Colonic mucosa (tissue), 4 donors: ENCODE data around the gene TTC28. TPM values are rescaled to one million over a fixed set of nuclear protein-coding genes. Genes with fewer than 3 reads are reported as not detected.

ENCODE experiments used
- DNase-seq: peaks from one replicate; pipeline ENCODE4 v3.0.0-alpha.2; 2020
- H3K27ac ChIP-seq: fragments of 200-600 bp; one replicate; pipeline ENCODE4 v1.8.0; 2021
- H3K27me3 ChIP-seq: fragments of 200-600 bp; one replicate; pipeline ENCODE4 v1.8.0; 2021
- H3K36me3 ChIP-seq: fragments of 200-600 bp; one replicate; pipeline ENCODE4 v1.8.0; 2021
- H3K4me1 ChIP-seq: fragments of 200-600 bp; one replicate; pipeline ENCODE4 v1.8.0; 2021; ENCODE audit warnings: mild to moderate bottlenecking
- H3K4me3 ChIP-seq: fragments of 200-600 bp; one replicate; pipeline ENCODE4 v1.8.0; 2021
- H3K9ac ChIP-seq, 2 donors: one replicate each; pipeline ENCODE4 v1.7.0; 2013; ENCODE audit warnings: control low read depth in 2 of 2, low read depth in 2 of 2, low read length in 2 of 2
- H3K9me3 ChIP-seq: fragments of 200-600 bp; one replicate; pipeline ENCODE4 v1.8.0; 2021
- intact Hi-C: fragments of 100-400 bp; cut with DNase I; formaldehyde crosslinking; loops from one replicate; pipeline ENCODE4 v1.14.1; 2022
- total RNA-seq, 2 donors: library from RNA; stranded (reverse); fragmentation: NEBNext Ultra II Directional in 1 of 2; extraction: Animal tissue kit (Norgen Biotek cat#: 25700) in 1 of 2; gene quantifications; one replicate each; pipeline ENCODE4 v1.2.1, GENCODE V29; 2021
- TF ChIP-seq, protein P1 (sequence below): fragments of 200-600 bp; IDR thresholded peaks from one replicate; pipeline ENCODE4 v1.8.0; 2022; ENCODE audit warnings: antibody characterized with exemption, mild to moderate bottlenecking
- donor health status: healthy.
- donor health status: DM: no; HTN: no; CAD: no.
- donor health status: DM: no; HTN: no; CAD: no.

The TTC28 gene
- total RNA-seq, 2 donors from 2014 or later = 6.6 to 9.2 TPM

DNA sequence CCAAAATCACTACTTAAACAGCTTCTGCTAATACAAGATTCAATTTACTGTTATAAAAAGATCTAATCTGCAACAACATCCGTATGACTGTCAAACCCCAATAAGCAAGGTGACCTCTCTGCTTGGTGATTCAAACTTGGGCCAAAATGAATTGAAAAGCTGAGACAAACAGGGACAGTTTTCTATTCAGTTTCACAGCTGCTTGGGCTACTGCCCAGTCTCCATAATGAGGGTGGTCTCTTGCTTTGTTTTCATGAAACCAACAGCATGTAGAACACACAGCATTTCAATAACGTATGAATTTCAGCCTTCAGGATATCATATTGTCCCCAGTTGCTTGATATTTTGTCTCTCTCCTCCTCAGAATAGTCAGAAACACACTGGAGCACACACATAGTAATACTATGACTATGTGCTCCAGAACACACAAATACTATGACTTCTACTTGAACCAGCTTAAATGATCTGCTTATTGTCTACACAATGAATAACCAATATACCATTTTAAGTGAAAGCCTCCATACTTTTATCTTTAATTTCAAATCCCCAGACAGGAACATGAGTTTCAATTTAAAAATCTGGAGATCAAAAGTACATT lies 285.0 kb downstream of the TTC28 start:
- Histone ChIP-seq H3K9me3 (no peaks in the 10 kb centered on the region), H3K9ac (no peak overlapping the region), H3K36me3 (no peaks in the 10 kb centered on the region), H3K27me3 (no peaks in the 10 kb centered on the region), H3K27ac (no peak overlapping the region), H3K4me3 (no peak overlapping the region), H3K4me1 (no peaks in the 10 kb centered on the region)
- TF ChIP-seq, protein P1, sequence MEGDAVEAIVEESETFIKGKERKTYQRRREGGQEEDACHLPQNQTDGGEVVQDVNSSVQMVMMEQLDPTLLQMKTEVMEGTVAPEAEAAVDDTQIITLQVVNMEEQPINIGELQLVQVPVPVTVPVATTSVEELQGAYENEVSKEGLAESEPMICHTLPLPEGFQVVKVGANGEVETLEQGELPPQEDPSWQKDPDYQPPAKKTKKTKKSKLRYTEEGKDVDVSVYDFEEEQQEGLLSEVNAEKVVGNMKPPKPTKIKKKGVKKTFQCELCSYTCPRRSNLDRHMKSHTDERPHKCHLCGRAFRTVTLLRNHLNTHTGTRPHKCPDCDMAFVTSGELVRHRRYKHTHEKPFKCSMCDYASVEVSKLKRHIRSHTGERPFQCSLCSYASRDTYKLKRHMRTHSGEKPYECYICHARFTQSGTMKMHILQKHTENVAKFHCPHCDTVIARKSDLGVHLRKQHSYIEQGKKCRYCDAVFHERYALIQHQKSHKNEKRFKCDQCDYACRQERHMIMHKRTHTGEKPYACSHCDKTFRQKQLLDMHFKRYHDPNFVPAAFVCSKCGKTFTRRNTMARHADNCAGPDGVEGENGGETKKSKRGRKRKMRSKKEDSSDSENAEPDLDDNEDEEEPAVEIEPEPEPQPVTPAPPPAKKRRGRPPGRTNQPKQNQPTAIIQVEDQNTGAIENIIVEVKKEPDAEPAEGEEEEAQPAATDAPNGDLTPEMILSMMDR = no peak
- no peak for DNase-seq
- intact Hi-C loops = no loop called here

DNA sequence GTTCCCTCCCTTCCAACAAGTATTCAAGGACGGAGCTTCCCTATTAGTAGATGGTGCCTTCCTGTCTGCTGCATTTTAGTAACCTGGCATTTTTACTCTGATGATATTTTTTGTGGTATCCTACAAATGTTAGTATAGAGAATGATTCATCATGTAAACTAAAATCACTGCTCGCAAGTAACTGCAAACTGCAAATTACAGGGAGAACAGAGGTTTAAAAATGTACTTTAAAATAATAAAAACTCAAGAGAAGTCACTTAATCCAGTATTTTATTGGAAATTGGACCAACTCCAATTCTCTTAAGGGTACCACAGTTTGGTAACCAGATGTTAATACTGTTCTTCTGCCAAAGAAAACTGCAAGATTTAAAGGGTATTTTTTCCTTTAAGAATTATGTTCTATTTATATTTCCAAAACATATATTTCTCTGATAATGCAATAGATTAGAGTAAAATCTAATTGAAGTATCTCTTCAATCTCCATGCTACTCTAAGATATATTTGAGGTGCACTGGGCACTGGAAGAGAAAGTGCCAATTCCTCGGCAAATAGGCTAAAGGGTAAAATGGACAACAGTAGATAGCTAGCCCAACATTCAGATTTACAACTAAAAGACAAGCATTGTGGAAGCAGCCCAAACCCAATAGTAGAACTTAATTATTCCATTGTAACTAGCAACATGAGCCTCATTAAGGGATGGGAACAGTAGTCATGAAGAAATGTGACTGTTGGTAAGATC lies 298.0 kb downstream of the TTC28 start:
- no peak overlapping the region for H3K4me3 ChIP-seq
- no peaks in the 10 kb centered on the region for H3K36me3 ChIP-seq
- intact Hi-C loops = no loop called here
- DNase-seq = no peak
- H3K9ac ChIP-seq = no peak overlapping the region
- no peak overlapping the region for H3K27ac ChIP-seq
- no peaks in the 10 kb centered on the region for H3K9me3 ChIP-seq
- H3K27me3 ChIP-seq = no peaks in the 10 kb centered on the region
- TF ChIP-seq, protein P1 = no peak
- no peaks in the 10 kb centered on the region for H3K4me1 ChIP-seq

DNA sequence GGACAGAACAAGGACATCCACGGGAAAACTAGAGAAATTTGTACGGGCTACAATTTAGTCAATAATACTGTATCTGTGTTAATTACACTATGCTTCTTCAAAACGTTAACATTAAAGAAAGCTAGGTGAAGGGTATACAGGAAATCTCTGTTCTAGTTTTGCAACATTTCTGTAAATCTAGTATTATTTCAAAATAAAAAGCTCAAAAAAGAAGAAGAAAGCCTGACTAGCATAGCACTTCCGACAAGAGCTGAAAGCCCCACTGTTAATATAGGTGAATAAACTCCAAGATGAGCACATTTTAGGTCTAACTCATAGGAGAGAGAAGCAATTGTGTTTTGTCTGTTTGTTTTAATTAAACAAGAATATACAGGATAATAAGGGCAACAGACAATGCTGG lies 299.7 kb downstream of the TTC28 start:
- H3K27me3 ChIP-seq = no peaks in the 10 kb centered on the region
- H3K4me3 ChIP-seq = no peak overlapping the region
- H3K9ac ChIP-seq = no peak overlapping the region
- H3K36me3 ChIP-seq = no peaks in the 10 kb centered on the region
- intact Hi-C loops = no loop called here
- no peaks in the 10 kb centered on the region for H3K9me3 ChIP-seq
- no peak overlapping the region for H3K27ac ChIP-seq
- DNase-seq = no peak
- TF ChIP-seq, protein P1 = no peak
- no peaks in the 10 kb centered on the region for H3K4me1 ChIP-seq

DNA sequence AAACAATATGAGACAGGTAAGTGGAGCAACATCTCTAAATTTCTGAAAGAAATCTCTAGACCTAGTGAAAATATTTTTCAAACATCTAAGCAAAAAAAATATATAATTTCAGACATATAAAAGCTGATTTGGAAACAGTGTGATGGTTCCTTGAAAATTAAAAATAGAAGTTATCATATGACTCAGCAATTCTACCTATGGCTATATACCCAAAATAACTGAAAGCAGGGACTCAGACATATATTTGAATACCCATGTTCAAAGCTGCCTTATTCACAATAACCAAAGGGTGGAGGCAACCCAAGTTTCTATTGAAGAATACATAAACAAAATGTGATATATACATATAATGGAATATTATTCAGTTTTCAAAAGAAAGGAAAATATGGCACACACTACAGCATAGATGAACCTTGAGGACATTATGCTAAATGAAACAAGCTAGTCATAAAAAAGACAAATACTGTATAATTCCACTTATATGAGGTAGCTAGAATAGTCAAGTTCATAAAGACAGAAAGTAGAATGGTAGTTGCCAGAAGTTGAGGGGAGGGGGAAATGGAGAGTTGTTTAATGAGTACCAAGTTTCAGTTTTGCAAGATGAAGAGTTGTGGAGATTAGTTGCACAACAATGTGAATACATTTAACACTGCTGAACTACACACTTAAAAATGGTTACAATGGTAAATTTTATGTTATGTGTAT lies 300.4 kb downstream of the TTC28 start:
- no peak for DNase-seq
- H3K27me3 ChIP-seq = no peaks in the 10 kb centered on the region
- H3K9me3 ChIP-seq = no peaks in the 10 kb centered on the region
- no peak overlapping the region for H3K27ac ChIP-seq
- H3K4me3 ChIP-seq = no peak overlapping the region
- TF ChIP-seq, protein P1 = no peak
- intact Hi-C loops = no loop called here
- no peaks in the 10 kb centered on the region for H3K36me3 ChIP-seq
- no peaks in the 10 kb centered on the region for H3K4me1 ChIP-seq
- no peak overlapping the region for H3K9ac ChIP-seq

DNA sequence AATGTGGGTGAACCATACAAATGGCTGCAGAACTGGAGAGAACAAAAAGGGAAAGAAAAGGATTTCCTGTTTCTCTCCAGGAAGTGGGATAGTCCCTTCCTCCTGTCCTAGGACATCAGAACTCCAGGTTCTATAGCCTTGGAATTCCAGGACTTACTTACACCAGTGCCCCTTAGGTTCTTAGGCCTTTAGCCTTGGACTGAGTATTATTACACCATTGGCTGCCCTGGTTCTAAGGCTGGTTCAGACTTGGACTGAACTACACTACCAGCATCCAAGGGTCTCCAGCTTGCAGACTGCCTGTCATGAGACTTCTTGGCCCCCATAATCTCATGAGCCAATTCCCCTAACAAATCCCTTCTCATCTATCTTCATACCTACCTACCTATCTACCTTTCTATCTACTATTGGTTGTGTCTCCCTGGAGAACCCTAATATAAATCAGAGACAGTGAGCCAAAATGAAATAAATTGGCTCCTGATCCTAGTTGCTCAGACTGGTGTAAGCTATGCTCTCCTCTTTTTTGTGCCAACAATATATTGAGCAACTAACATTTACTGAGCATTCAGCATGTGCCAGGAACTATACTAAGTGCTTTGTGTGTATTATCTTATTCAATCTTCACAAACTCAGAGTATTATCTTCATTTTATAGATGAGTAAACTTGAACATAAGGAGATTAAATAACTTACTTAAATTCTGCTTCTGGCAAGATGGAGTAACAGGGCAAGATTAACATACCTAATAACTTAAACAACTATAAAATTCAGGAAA lies 303.7 kb downstream of the TTC28 start:
- H3K4me1 ChIP-seq = no peaks in the 10 kb centered on the region
- no peak overlapping the region for H3K27ac ChIP-seq
- DNase-seq = no peak
- TF ChIP-seq, protein P1 = no peak
- no peak overlapping the region for H3K9ac ChIP-seq
- no peaks in the 10 kb centered on the region for H3K27me3 ChIP-seq
- no peaks in the 10 kb centered on the region for H3K9me3 ChIP-seq
- no peaks in the 10 kb centered on the region for H3K36me3 ChIP-seq
- no peak overlapping the region for H3K4me3 ChIP-seq
- intact Hi-C loops = no loop called here
